ENCODE data around the gene NEURL1. TPM values are rescaled to one million over a fixed set of nuclear protein-coding genes. Genes with fewer than 3 reads are reported as not detected.

NEURL1 gene
- total and polyA plus RNA-seq, 2 donors (not counting 1 experiment from before 2014, with no cell fraction given): 0.30 to 0.57 TPM

DNA sequence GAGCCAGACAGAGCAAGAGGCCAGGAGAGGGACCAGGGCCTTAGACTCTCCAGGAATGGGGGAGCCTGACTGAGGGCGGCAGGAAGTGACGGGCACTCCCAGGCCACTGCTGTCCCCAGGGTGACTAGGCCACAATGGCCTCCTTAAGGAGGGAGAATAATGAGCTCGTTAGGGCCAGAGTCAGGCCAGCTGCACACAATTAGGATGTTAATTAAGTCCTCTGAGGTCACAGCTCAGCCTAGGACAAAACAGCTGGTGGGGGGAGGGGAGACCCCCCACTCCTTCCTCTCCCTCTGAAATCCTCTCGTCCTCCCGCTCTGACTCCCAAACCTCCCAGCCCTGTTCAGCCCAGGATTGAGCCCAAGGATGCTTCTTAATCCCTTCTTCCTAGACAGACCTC is 143.0 kb downstream of the NEURL1 start:
- ATAC-seq (ENCODE audit: low read depth) (no peak), DNase-seq (no peak)
- Histone ChIP-seq H3K79me2 (ENCODE audit: control insufficient read depth, insufficient read depth, low read length) (no peaks in the 10 kb centered on the region), H3K36me3 (replicated peaks in 1 of 2; ENCODE audit: control extremely low read depth in 1 of 2, control insufficient read depth in 1 of 2, extremely low read depth in 1 of 2, insufficient read depth in 2 of 2, low read length in 1 of 2) (no peaks in the 10 kb centered on the region), H2AFZ (ENCODE audit: insufficient read depth, low read depth, low read length, poor library complexity, severe bottlenecking) (no peak overlapping the region), H4K20me1 (ENCODE audit: control insufficient read depth, insufficient read depth, low read length, poor library complexity, severe bottlenecking) (peaks cover 6% of the 10 kb centered on the region), H3K9ac (ENCODE audit: low read length) (no peak overlapping the region), H3K27me3 (replicated peaks in 1 of 4; ENCODE audit: control extremely low read depth in 1 of 4, control insufficient read depth in 3 of 4, insufficient read depth in 4 of 4, low read length in 3 of 4) (no peaks in the 10 kb centered on the region), H3K27ac (ENCODE audit: low read length in 2 of 2) (no peak overlapping the region), H3K9me3 (ENCODE audit: control extremely low read depth in 1 of 3, control insufficient read depth in 2 of 3, insufficient read depth in 1 of 3, low read length in 2 of 3) (no peaks in the 10 kb centered on the region), H3K4me1 (ENCODE audit: control insufficient read depth in 2 of 2, insufficient read depth in 2 of 2, low read length in 2 of 2) (no peaks in the 10 kb centered on the region), H3K4me3 (ENCODE audit: control extremely low read depth in 1 of 5, extremely low read depth in 1 of 5, insufficient read depth in 1 of 5, low read depth in 2 of 5, low read length in 4 of 5) (no peak overlapping the region), H3K4me2 (replicated peaks; ENCODE audit: low read depth, low read length, poor library complexity, severe bottlenecking) (no peak overlapping the region)
- intact Hi-C loops (cut with micrococcal nuclease): no loop called here
- CTCF ChIA-PET: interaction anchor here (2.4 kb wide), 1 partner anchor 49 kb away, joined by 6 read pairs; no protein-coding TSS in a partner anchor
- no peaks in the 10 kb centered on the region for H3K9me3 Mint-ChIP-seq (ENCODE audit: insufficient read depth)
- 82% methylated on average over 4 of the region's 5 CpGs for WGBS (ENCODE audit: insufficient coverage)
- H3K27me3 Mint-ChIP-seq: no peaks in the 10 kb centered on the region
- no peaks in the 10 kb centered on the region for H3K4me1 Mint-ChIP-seq
- POLR2A ChIA-PET: no interaction called here
- no peak for TF ChIP-seq EZH2 (IDR thresholded peaks at IDR 0.05; ENCODE audit: borderline replicate concordance, insufficient read depth, low read depth, low read length, poor library complexity, severe bottlenecking)
- TF ChIP-seq, protein P1, sequence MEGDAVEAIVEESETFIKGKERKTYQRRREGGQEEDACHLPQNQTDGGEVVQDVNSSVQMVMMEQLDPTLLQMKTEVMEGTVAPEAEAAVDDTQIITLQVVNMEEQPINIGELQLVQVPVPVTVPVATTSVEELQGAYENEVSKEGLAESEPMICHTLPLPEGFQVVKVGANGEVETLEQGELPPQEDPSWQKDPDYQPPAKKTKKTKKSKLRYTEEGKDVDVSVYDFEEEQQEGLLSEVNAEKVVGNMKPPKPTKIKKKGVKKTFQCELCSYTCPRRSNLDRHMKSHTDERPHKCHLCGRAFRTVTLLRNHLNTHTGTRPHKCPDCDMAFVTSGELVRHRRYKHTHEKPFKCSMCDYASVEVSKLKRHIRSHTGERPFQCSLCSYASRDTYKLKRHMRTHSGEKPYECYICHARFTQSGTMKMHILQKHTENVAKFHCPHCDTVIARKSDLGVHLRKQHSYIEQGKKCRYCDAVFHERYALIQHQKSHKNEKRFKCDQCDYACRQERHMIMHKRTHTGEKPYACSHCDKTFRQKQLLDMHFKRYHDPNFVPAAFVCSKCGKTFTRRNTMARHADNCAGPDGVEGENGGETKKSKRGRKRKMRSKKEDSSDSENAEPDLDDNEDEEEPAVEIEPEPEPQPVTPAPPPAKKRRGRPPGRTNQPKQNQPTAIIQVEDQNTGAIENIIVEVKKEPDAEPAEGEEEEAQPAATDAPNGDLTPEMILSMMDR (IDR thresholded peaks at IDR 0.05): no peak
- H3K27ac Mint-ChIP-seq: no peak overlapping the region
- no peak overlapping the region for H3K4me3 Mint-ChIP-seq

DNA sequence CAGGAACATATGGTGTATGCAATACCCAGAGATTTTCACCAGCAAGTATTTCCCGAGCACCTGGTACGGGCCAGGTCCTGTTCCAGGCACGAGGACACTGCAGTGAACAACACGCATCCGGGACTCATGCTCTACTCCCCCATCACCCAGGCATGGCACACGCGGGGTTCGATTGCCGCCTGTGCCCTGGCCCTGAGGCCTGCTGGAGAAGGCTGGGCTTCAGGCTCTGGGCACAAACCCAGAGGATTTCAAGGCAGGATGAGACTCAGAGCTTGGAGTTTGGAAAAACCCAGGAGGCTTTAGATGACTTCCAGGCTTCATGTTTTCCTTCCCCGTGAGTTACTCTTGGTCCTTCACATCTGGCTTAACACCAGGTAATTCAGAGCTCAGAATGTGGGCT is 143.5 kb downstream of the NEURL1 start:
- H3K4me3 Mint-ChIP-seq: no peak overlapping the region
- no peak overlapping the region for H3K4me3 ChIP-seq (ENCODE audit: control extremely low read depth in 1 of 5, extremely low read depth in 1 of 5, insufficient read depth in 1 of 5, low read depth in 2 of 5, low read length in 4 of 5)
- ChIA-PET CTCF (interaction anchor here (2.4 kb wide), 1 partner anchor 49 kb away, joined by 6 read pairs; no protein-coding TSS in a partner anchor), POLR2A (interaction anchor here (0.6 kb wide), 1 partner anchor 53 kb away, joined by 7 read pairs; no protein-coding TSS in a partner anchor)
- no peak for ATAC-seq (ENCODE audit: low read depth)
- peaks cover 6% of the 10 kb centered on the region for H4K20me1 ChIP-seq (ENCODE audit: control insufficient read depth, insufficient read depth, low read length, poor library complexity, severe bottlenecking)
- no peaks in the 10 kb centered on the region for H3K9me3 Mint-ChIP-seq (ENCODE audit: insufficient read depth)
- no peaks in the 10 kb centered on the region for H3K79me2 ChIP-seq (ENCODE audit: control insufficient read depth, insufficient read depth, low read length)
- DNase-seq: no peak
- no peak overlapping the region for H3K9ac ChIP-seq (ENCODE audit: low read length)
- no peaks in the 10 kb centered on the region for H3K27me3 Mint-ChIP-seq
- no peaks in the 10 kb centered on the region for H3K27me3 ChIP-seq (replicated peaks in 1 of 4; ENCODE audit: control extremely low read depth in 1 of 4, control insufficient read depth in 3 of 4, insufficient read depth in 4 of 4, low read length in 3 of 4)
- H3K36me3 ChIP-seq (replicated peaks in 1 of 2; ENCODE audit: control extremely low read depth in 1 of 2, control insufficient read depth in 1 of 2, extremely low read depth in 1 of 2, insufficient read depth in 2 of 2, low read length in 1 of 2): no peaks in the 10 kb centered on the region
- H3K9me3 ChIP-seq (ENCODE audit: control extremely low read depth in 1 of 3, control insufficient read depth in 2 of 3, insufficient read depth in 1 of 3, low read length in 2 of 3): no peaks in the 10 kb centered on the region
- H3K27ac Mint-ChIP-seq: no peak overlapping the region
- H2AFZ ChIP-seq (ENCODE audit: insufficient read depth, low read depth, low read length, poor library complexity, severe bottlenecking): no peak overlapping the region
- intact Hi-C loops (cut with micrococcal nuclease): no loop called here
- no peaks in the 10 kb centered on the region for H3K4me1 Mint-ChIP-seq
- no peak overlapping the region for H3K4me2 ChIP-seq (replicated peaks; ENCODE audit: low read depth, low read length, poor library complexity, severe bottlenecking)
- H3K4me1 ChIP-seq (ENCODE audit: control insufficient read depth in 2 of 2, insufficient read depth in 2 of 2, low read length in 2 of 2): no peaks in the 10 kb centered on the region
- 98% methylated on average over 10 of the region's 10 CpGs for WGBS (ENCODE audit: insufficient coverage)
- H3K27ac ChIP-seq (ENCODE audit: low read length in 2 of 2): no peak overlapping the region
- no peak for TF ChIP-seq EZH2 (IDR thresholded peaks at IDR 0.05; ENCODE audit: borderline replicate concordance, insufficient read depth, low read depth, low read length, poor library complexity, severe bottlenecking)
- TF ChIP-seq, protein P1 (IDR thresholded peaks at IDR 0.05): no peak
